VCaP (cell line): Measurements from ENCODE around the gene TRPC6.
A peak's percentile ranks its signal among the peaks of the same experiment; 100 is the strongest.

Experiments used
- H3K27ac ChIP-seq: fragments of 450-650 bp; 2 replicates; pipeline ENCODE4 v1.5.1; 2017
- CTCF ChIP-seq: fragments of 450-650 bp; conservative IDR thresholded peaks from 2 replicates; pipeline ENCODE4 v1.5.1; 2017; ENCODE audit warnings: mild to moderate bottlenecking, moderate library complexity

The TRPC6 gene

DNA sequence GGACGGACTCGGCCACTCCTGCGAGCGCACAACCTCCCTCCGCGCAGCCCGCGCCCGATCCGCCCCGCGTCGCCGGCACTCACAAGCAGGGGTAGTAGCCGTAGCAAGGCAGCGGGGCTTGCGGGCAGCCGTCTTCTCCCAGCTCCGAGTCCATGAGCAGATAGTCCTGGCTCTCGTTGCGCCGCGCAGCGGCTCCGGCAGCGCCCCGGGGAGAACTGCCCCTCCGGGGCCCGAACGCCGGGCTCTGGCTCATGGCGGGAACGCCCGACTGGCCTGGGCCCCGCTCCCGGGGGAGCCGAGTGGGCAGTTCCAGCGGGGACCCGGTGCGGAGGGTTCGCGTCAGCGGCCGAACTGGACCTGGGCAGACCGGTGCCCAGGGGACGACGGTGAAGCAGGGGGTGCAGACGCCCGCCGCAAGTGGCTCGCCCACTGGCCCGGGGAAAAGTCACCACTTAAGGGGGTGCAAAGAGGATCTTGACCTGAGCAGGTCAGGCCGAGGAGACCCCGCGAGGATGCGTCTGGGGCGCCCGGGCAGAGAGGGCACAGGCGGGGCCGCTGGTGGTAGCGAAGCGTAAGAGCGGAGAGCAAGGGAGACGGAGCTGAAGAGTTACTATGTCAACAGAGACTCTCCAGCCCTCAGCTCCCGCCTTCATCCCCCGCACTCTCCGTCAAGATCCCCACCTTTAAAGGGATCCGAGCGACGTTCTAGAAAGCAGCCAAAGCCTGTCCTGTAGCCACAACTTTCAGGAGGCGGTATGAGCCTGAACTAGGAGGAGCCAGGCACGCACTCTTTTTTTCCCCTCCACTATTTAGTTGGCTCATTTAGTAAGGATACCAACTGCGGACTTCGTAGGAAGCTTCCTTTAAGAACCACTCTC lies at the start of gene TRPC6:
TRPC6 (minus strand) TSS at position 757 of the 878 bp plus-strand sequence; CDS start at position 253, 504 bp downstream.
- no peak for TF ChIP-seq CTCF
- H3K27ac ChIP-seq: no peak within 1 kb of the TSS

- TF ChIP-seq CTCF: peak; percentile 64
- H3K27ac ChIP-seq: no peak overlapping the region
Observed at GRCh38 chr11:101620026-101620425, 36.2 kb upstream of the TRPC6 start.

GRCh38 chr11:101618709-101619108 lies 34.9 kb upstream of the TRPC6 start:
- no peak overlapping the region for H3K27ac ChIP-seq

DNA sequence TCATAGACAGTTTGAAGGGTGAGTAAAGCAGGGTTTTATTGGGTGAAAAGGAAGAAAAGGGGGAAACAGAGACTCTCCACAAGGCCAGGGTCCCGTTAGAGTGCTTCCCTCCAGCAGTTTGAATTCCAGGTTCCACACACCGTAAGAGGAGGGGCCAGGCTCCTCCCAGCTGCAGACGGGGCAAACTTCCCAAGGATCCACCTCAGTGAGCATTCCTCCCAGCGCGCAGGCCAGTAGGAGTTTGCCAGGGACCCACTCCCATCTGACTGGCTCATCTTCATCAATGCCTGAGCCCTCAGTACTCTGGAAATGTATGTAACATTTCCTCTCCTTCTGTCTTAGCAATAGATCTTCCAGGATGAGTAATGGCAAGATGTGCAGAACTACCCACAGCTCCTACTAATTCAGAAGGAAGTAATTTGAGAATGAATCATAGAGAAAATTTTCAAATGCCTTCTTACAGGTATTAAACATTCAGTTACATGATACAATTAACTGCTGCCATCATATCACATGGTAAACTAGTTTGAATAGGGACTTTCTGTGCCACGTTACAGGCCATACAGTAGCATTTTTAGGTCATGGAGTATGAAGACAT lies 34.0 kb upstream of the TRPC6 start:
- TF ChIP-seq CTCF: no peak
- no peak overlapping the region for H3K27ac ChIP-seq

More at GRCh38 chr11:101618709-101619108, 34.9 kb upstream of the TRPC6 start:
- TF ChIP-seq CTCF: no peak

DNA sequence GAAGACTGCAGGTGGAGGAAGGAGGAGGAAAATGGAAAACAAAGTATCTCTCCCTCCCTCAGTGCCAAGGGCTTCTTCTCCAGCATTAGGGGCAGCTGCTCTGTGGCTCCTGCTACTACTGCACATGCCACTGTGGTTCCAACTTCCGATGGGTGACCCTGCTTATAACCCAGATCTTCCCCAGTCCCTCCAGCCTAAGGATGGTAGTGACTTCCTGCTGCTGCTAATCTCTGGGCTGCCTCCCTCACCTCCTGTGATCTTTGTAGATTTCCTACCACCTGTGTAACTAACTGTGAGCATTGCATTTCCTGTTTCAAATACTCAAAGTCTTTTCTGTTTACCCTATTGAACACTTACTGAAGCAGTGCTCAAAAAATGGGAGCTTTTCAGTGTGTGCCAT lies 28.7 kb upstream of the TRPC6 start:
- TF ChIP-seq CTCF: no peak
- no peak overlapping the region for H3K27ac ChIP-seq

GRCh38 chr11:101600924-101601323 lies 17.1 kb upstream of the TRPC6 start:
- TF ChIP-seq CTCF: no peak
- H3K27ac ChIP-seq: no peak overlapping the region

DNA sequence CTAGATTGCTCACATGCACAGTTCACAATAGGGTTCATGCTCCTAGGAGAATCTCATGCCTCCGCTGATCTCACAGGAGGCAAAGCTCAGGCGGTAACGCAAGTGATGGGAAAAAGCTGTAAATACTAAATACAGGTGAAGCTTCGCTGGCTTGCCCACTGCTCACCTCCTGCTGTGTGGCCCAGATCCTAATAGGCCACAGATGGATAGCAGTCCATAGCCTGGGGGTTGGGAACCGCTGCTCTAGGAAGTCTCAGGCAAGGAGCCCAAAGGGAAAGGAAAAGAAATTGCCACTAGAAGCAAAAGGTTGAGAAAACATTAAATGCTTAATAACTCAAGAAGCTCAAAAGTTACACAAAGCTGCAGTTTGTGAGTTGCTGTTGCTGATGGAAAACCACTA lies 3.2 kb upstream of the TRPC6 start:
- TF ChIP-seq CTCF: no peak
- H3K27ac ChIP-seq: no peak overlapping the region
